Gastrocnemius medialis (tissue), 4 donors: ENCODE measurements around the gene MAD1L1. TPM values are rescaled to one million over a fixed set of nuclear protein-coding genes. Genes with fewer than 3 reads are reported as not detected.
A peak's percentile ranks its signal among the peaks of the same experiment; 100 is the strongest.

Experiments used
- ATAC-seq, 2 donors: fragments of 150-250 bp; one replicate each; pipeline ENCODE4 v1.9.1; 2016
- DNase-seq, 2 donors: peaks; one replicate each; pipeline ENCODE4 v3.0.0-alpha.2; 2019
- H3K27ac ChIP-seq, 4 donors: fragments of 200-600 bp; sonication (generic); 1 replicate in 1 of 4; 2 replicates in 3 of 4; pipeline ENCODE4 v1.5.1; 2016 to 2018; ENCODE audit warnings: mild to moderate bottlenecking in 2 of 4, moderate library complexity in 1 of 4
- H3K27me3 ChIP-seq, 3 donors: fragments of 200-600 bp; sonication (generic) in 2 of 3; 1 replicate in 1 of 3; 2 replicates in 2 of 3; pipeline versions ENCODE4 v1.5.1 to v1.6.0; 2016 to 2019; ENCODE audit warnings: mild to moderate bottlenecking in 1 of 3, moderate library complexity in 1 of 3
- H3K36me3 ChIP-seq, 2 donors: fragments of 200-600 bp; sonication (generic) in 1 of 2; one replicate each; pipeline ENCODE4 v1.5.1; 2017 to 2018
- H3K4me1 ChIP-seq, 2 donors: fragments of 200-600 bp; sonication (generic) in 1 of 2; one replicate each; pipeline ENCODE4 v1.5.1; 2016 to 2017; ENCODE audit warnings: mild to moderate bottlenecking in 2 of 2
- H3K4me3 ChIP-seq, 4 donors: fragments of 200-600 bp; sonication (generic) in 3 of 4; 1 replicate in 1 of 4; 2 replicates in 3 of 4; pipeline ENCODE4 v1.5.1; 2016 to 2019; ENCODE audit warnings: mild to moderate bottlenecking in 2 of 4
- H3K9me3 ChIP-seq, 3 donors: fragments of 200-600 bp; sonication (generic) in 2 of 3; 1 replicate in 1 of 3; 2 replicates in 2 of 3; pipeline ENCODE4 v1.5.1; 2016 to 2019
- POLR2A ChIP-seq, 2 donors: fragments of 450-650 bp; IDR thresholded peaks; one replicate each; pipeline ENCODE4 v1.6.1; 2017; ENCODE audit warnings: antibody characterized with exemption in 2 of 2, mild to moderate bottlenecking in 2 of 2, moderate library complexity in 2 of 2
- in situ Hi-C, 4 donors: fragments of 200-750 bp; cut with MboI; loops; one replicate each; pipeline versions ENCODE4 v1.15.0 to v1.8.0; 2017; ENCODE audit warnings: low sequenced_read_pairs in 4 of 4
- intact Hi-C: fragments of 100-400 bp; cut with DNase I; formaldehyde crosslinking; loops from one replicate; pipeline ENCODE4 v1.15.1; 2023; ENCODE audit warnings: low total_unique reads
- total RNA-seq, 4 donors: library from RNA; depleted of rRNA; stranded (reverse); fragments of >200 nt; gene quantifications; one replicate each; pipeline versions ENCODE4 v1.1.0 to v1.2.3, GENCODE V29; 2016
- TF ChIP-seq, protein P1 (sequence below), 5 experiments: fragments of 450-650 bp in 3 of 5; fragments of 200-600 bp in 2 of 5; sonication (generic) in 2 of 5; IDR thresholded peaks in 4 of 5; conservative IDR thresholded peaks in 1 of 5; 1 replicate in 4 of 5; 2 replicates in 1 of 5; pipeline ENCODE4 v1.5.1; 2016 to 2019; ENCODE audit warnings: antibody characterized with exemption in 5 of 5, mild to moderate bottlenecking in 3 of 5, moderate library complexity in 3 of 5

MAD1L1 gene
- total RNA-seq, 4 donors from 2014 or later, result 19.7 to 32.4 (median 22.7) TPM

DNA sequence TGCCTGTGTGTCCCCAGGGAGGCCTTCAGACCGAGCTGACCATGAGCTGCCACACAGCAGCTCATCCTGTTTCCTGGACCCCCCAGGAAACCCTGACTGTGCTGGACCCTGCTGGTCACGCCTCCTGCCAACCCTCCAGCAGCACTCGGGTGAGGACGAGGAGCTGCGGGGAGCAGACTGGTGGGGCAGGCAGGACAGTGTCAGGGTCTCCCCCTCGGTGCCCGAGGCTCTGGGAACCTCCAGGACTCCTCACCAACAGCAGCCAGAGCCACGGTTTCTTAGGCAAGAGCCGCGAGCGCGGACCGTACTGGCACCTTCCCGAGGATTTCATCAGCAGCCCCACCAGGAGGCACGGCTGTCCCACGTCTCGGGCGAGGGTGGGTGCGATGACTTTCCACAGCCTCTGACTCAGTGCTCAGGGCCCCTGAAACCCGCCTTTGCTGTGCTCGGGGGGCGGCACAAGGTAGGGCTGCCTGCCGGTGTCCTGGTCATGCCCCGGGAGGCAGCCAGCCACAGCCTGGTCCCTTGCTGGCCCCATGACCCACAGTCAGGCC lies 375.8 kb downstream of the MAD1L1 start:
- H3K9me3 ChIP-seq, result no peaks in the 10 kb centered on the region
- H3K36me3 ChIP-seq, result no peaks in the 10 kb centered on the region
- in situ Hi-C loops, result no loop called here
- no peak for ATAC-seq
- intact Hi-C loops, result no loop called here
- DNase-seq, result no peak
- no peaks in the 10 kb centered on the region for H3K27me3 ChIP-seq
- H3K4me3 ChIP-seq, result no peak overlapping the region
- H3K4me1 ChIP-seq, result peaks cover 0 to 8% of the 10 kb centered on the region in 2 donors
- TF ChIP-seq, protein P1, sequence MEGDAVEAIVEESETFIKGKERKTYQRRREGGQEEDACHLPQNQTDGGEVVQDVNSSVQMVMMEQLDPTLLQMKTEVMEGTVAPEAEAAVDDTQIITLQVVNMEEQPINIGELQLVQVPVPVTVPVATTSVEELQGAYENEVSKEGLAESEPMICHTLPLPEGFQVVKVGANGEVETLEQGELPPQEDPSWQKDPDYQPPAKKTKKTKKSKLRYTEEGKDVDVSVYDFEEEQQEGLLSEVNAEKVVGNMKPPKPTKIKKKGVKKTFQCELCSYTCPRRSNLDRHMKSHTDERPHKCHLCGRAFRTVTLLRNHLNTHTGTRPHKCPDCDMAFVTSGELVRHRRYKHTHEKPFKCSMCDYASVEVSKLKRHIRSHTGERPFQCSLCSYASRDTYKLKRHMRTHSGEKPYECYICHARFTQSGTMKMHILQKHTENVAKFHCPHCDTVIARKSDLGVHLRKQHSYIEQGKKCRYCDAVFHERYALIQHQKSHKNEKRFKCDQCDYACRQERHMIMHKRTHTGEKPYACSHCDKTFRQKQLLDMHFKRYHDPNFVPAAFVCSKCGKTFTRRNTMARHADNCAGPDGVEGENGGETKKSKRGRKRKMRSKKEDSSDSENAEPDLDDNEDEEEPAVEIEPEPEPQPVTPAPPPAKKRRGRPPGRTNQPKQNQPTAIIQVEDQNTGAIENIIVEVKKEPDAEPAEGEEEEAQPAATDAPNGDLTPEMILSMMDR (IDR thresholded peaks at IDR 0.05 in 4 of 5, conservative IDR thresholded peaks at IDR 0.05 in 1 of 5), result no peak
- TF ChIP-seq POLR2A (IDR thresholded peaks at IDR 0.05), result no peak
- H3K27ac ChIP-seq, result no peak overlapping the region

DNA sequence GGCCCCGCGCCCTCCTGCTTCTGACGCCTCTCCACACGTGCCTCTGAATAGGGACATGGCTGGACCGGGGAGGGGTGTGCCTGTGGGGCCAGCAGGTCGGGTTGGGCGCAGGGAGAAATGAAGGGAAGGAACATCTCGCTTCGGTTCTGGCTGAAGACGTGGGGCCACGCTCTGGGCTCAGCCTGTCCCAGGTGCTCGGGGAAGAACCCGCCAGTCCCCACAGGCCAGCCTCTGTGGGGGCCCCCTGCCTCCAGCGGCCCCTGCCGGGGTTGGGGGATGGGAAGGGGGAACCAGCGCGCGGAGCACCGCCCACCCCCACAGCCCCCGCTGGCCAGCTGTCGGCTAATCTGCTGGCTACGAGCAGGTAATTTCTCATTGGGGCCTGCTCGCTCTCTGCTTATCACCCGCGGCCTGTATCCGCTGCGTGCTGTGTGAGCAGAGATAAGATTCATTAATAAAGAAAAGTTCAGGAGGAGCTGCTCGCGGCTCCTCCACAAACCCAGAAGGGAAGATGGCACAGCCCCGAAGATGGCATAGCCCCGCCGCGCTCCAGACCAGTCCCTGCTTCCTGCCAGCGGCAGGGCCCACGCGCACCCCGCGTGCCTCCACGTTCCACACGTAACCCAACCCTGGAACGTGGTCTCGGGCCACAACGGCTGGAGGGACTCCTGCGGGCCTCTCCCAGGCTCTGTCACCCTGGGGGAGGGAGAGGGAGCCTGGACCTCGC lies 376.4 kb downstream of the MAD1L1 start:
- no peaks in the 10 kb centered on the region for H3K27me3 ChIP-seq
- intact Hi-C loops, result no loop called here
- no peak for ATAC-seq
- no peak for TF ChIP-seq POLR2A (IDR thresholded peaks at IDR 0.05)
- H3K27ac ChIP-seq, result no peak overlapping the region
- no peaks in the 10 kb centered on the region for H3K36me3 ChIP-seq
- no peaks in the 10 kb centered on the region for H3K9me3 ChIP-seq
- DNase-seq, result no peak
- no peak overlapping the region for H3K4me3 ChIP-seq
- H3K4me1 ChIP-seq, result peaks cover 0 to 14% of the 10 kb centered on the region in 2 donors
- in situ Hi-C loops, result no loop called here

DNA sequence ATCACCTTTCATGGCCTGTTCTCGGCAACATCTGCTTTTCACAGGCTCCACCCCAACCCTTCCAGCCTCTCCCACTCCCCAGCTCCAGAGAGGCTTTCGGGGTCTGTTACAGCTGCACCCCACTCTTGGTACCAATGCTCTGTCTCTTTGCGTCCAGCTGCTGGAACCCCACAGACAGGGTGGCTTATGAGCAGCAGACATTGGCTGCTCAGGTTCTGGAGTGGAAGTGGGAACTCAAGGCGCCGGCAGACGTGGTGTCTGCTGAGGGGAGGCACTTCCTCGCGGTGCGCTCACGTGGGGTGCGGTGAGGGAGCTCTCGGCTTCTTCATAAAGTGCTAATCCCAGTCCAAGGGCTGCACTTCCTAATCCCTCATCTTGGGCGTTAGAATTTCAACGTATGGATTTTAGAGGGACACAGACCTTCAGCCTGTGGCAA lies 377.0 kb downstream of the MAD1L1 start:
- in situ Hi-C loops (no loop called here), intact Hi-C loops (no loop called here)
- no peaks in the 10 kb centered on the region for H3K36me3 ChIP-seq
- no peaks in the 10 kb centered on the region for H3K27me3 ChIP-seq
- no peaks in the 10 kb centered on the region for H3K9me3 ChIP-seq
- ATAC-seq (no peak), DNase-seq (no peak)
- no peak overlapping the region for H3K27ac ChIP-seq
- H3K4me1 ChIP-seq, result peaks cover 0 to 15% of the 10 kb centered on the region in 2 donors
- TF ChIP-seq, protein P1 (IDR thresholded peaks at IDR 0.05 in 4 of 5, conservative IDR thresholded peaks at IDR 0.05 in 1 of 5), result no peak
- no peak for TF ChIP-seq POLR2A (IDR thresholded peaks at IDR 0.05)
- no peak overlapping the region for H3K4me3 ChIP-seq

DNA sequence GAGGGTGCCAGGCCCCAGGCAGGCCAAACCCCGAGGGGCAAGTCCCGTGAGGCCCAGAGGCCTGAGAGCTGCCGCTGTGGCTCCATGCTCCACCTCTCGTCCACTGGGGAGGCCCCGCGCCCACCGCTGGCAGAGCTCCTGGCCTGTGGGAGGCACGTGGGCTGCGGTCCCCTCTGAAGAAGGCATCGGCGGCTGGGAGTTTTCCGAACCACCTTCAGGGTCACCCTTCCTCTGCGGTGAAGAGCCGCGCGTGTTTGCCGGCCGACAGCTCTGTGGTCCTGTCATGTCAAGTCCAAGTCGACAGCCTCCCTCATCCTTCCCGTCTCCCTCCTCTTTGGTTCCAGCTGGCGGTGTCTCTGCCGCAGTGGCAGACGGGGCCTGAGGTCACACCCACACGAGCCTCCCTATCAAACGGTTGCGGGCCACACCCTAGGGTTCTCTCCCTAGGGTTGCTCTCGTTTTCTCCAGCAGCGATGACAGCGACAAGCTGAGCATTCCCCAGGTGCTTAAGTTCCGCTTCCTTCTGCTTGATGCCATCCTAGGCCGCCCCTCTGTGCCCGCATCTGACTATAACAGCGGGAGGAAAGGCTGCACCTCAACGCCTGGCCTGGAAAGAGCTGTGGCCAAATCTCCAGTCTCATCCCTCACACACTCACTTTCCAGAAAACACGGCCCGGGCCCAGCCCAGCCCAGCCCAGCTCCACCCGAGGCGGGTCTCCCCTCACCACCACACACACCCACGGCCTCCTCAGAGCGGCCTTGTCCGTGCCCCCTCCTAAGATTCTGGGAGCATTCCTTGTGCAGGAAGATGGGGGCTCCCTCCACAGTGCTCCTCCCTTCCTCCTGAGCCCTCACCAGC lies 377.6 kb downstream of the MAD1L1 start:
- Histone ChIP-seq H3K27ac (no peak overlapping the region), H3K27me3 (no peaks in the 10 kb centered on the region), H3K9me3 (no peaks in the 10 kb centered on the region), H3K4me1 (peaks cover 0 to 15% of the 10 kb centered on the region in 2 donors), H3K4me3 (no peak overlapping the region), H3K36me3 (no peaks in the 10 kb centered on the region)
- DNase-seq, result peak; percentile 1 to 8
- TF ChIP-seq, protein P1 (IDR thresholded peaks at IDR 0.05 in 4 of 5, conservative IDR thresholded peaks at IDR 0.05 in 1 of 5), result no peak
- no peak for TF ChIP-seq POLR2A (IDR thresholded peaks at IDR 0.05)
- ATAC-seq, result no peak
- in situ Hi-C loops, result no loop called here
- intact Hi-C loops, result no loop called here
